Vagina (tissue), 2 donors: Measurements from ENCODE around the gene FSTL4.

ENCODE experiments used
- CTCF ChIP-seq, 3 experiments: fragments of 450-650 bp in 2 of 3; fragments of 200-600 bp in 1 of 3; sonication (generic) in 1 of 3; IDR thresholded peaks; one replicate each; pipeline ENCODE4 v1.5.1; 2017 to 2019; ENCODE audit warnings: antibody characterized with exemption in 3 of 3, mild to moderate bottlenecking in 2 of 3, moderate library complexity in 2 of 3
- POLR2A ChIP-seq, 2 donors: fragments of 450-650 bp; IDR thresholded peaks; one replicate each; pipeline ENCODE4 v1.6.1; 2017; ENCODE audit warnings: antibody characterized with exemption in 2 of 2, mild to moderate bottlenecking in 2 of 2, moderate library complexity in 2 of 2
- POLR2AphosphoS5 ChIP-seq, 2 donors: sonication (generic); formaldehyde crosslinking; IDR thresholded peaks; one replicate each; pipeline ENCODE4 v1.9.0; 2017; ENCODE audit warnings: antibody characterized with exemption in 2 of 2, mild to moderate bottlenecking in 2 of 2, low read depth in 1 of 2; ENCODE audit not compliant: insufficient read depth in 1 of 2

- TF ChIP-seq CTCF (IDR thresholded peaks at IDR 0.05) (no peak), POLR2A (IDR thresholded peaks at IDR 0.05) (no peak), POLR2AphosphoS5 (IDR thresholded peaks at IDR 0.05; ENCODE audit: insufficient read depth in 1 of 2, low read depth in 1 of 2) (no peak)
Measured at GRCh38 chr5:133559960-133560359, 52.4 kb downstream of the FSTL4 start.
